NOMO-1 treated with dmso at 0.1 percent for 144 hours (cell line): ENCODE results near the gene SLC8A1.

Source experiments
- DNase-seq: peaks from one replicate; lab custom pipeline; 2025; ENCODE audit not compliant: unreplicated experiment; lab: John Stamatoyannopoulos, UW

SLC8A1 gene

DNA sequence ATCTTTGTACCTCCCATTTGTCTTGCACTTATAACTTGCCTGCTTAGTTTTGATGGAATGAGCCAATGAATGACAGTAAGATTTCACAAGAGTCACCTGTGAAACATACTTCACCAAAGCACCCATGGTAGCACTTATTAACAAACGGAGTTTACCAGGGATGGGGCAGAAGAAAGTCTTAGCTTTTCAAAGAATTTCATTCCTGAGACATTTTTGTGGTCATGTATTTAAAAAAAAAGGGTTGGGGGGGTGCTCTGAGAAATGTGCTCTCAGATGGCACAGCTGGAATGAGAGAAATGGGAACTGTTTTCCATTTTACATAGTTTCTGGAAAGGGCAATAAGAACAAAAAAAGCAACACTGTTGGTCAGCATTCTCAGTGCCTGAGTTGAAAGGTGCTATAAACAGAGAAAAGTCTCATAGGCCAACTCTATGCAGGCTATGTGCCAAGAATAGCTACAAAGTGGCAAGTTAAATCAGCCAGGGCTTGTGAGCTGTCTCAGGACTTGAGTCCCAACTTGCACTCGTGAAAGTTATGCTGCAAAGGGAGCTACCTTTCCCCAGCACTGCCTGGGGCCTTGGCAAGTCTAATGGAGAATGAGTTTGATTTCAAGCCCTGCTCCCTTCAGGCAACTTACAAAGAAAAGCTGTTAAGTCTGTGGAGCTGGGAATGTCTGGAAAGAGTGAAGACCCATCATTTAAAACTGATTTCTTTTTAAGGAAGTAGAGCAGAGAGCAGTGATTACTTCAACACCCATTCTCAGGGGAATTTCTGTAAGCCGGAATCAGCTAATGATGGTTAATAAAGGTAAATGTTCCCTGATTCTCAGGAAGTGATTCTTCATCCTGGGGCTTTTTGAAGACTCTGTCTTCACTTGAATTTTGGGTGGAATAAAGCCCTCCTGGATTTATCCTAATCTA is 170.6 kb downstream of the SLC8A1 start:
- DNase-seq = no peak

- DNase-seq = no peak
These were observed 172.4 kb downstream of the SLC8A1 start for GRCh38 chr2:40279482-40279881.

DNA sequence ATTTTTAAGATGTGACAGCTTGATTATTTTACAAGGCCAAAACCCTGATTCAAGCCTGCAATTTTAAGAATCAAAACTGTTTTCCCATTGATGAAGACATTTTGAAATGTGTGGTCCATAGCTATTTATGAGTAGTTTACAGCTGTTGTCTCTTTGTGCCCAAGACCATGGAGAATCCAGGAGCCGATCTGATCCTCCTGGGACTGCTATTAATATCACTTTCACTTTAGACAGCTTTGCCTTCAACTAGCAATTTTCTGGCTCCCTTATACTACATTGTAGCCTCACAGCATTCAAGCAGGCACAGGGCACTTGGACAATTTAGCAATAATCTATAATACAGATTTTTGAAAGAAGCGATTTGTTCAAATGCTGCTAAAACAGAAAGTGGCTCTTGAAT is 172.9 kb downstream of the SLC8A1 start:
- DNase-seq = no peak

GRCh38 chr2:40276076-40276475 is 175.8 kb downstream of the SLC8A1 start:
- DNase-seq = no peak

- no peak for DNase-seq
These were observed 177.6 kb downstream of the SLC8A1 start for GRCh38 chr2:40274270-40274669.

DNA sequence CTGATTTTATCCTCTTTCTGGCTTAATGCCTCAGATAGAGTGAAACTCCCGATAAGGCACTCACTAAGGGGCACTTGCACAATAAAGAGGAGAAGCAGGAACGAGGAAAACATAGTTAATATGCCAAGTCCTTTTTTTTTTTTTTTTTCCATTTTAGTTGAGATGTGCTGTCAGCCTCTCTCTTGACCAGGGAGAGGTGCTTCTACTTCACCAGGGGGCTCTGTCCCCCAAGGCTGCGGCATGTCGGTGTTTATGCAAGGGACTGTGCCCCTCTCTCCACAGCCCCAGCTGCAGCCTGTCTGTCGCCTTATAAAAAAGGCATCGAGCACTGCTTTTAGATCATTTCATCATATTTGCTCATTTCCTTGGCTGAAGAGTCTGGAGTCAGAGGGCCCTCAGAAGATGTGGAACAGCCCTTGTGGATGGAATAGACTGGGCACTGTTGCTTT is 178.1 kb downstream of the SLC8A1 start:
- no peak for DNase-seq

GRCh38 chr2:40271094-40271493 is 180.8 kb downstream of the SLC8A1 start:
- DNase-seq = no peak

- no peak for DNase-seq
These were observed 181.5 kb downstream of the SLC8A1 start for GRCh38 chr2:40270372-40270771.

- no peak for DNase-seq
These were observed 183.3 kb downstream of the SLC8A1 start for GRCh38 chr2:40268566-40268965.

DNA sequence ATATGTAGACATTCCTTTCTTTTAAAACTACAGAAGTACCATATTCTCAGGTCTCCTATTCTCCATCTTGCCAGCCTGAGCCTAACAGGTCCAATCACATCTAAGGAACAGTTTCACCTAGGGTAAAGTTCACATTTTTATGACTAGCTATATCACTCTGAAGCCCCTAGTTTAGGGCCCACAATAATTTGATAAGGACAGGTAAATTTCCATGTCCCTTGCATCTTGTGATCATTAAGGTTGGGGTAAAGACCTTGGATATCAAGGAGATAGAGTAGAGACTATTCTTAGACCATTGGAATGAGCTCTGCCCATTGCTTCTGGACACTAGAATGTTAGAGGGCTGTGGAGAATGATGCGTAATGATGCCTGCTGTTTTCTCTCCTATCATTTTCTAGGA is 185.7 kb downstream of the SLC8A1 start:
- no peak for DNase-seq

- no peak for DNase-seq
These were observed 186.3 kb downstream of the SLC8A1 start for GRCh38 chr2:40265602-40266001.

GRCh38 chr2:40261042-40261441 is 190.8 kb downstream of the SLC8A1 start:
- DNase-seq = no peak

DNA sequence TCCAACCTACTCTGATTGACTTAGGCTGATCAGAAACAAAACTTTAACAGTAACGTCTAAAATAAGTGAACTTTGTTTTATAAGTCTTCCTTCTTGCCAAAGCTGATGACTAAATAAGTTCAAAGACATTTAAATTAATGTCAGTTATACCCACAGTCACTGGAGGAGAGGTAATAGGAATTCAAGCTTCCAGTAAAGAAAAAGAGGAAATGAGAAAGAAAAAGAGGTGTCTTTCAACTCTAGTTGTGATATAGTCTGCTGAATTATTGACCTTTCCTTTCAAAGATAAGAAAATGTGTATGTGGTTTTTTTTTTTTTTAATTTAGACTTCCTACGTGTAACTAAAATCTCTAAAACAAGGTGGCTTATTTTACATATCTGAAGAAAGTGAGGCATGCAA is 191.5 kb downstream of the SLC8A1 start:
- DNase-seq = no peak

GRCh38 chr2:40259900-40260299 is 192.0 kb downstream of the SLC8A1 start:
- no peak for DNase-seq

GRCh38 chr2:40258135-40258457 is 193.8 kb downstream of the SLC8A1 start:
- no peak for DNase-seq

DNA sequence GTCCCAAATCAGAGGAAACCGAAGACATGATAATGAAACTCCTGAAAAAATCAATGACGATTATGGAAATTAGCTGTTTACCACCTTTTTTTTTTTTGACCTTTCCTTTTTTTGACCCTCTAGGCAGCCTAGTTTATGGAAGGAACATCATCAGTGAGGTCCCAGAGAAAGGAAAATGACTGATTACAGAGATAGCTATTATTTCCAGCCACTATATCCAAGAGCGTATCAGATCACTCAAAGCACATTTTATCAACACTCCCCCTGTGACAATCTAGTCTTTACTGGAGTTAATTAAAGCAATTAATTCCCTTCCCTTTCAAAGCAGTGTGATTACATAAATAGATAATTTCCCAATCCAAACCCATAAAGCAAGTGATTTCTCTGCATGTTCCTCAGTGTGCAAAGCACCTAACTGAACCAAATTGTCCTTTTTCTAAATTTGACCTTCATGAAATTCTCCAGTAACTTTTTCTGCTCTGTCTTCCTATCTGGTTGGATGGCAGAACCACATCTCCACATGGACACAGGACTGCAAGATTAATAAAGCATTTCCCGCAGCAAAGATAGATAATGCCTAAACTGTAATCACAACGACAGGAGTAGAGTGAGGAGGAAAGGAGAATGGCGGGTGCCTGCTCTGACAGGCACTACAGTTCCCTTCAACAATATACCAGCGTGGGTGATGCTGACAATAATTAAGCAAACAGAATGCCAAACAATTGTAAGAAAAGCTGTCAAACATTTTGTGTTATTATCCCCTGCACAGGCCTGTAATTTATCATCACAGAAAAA is 194.4 kb downstream of the SLC8A1 start:
- no peak for DNase-seq

GRCh38 chr2:40256649-40257048 is 195.2 kb downstream of the SLC8A1 start:
- DNase-seq = no peak

DNA sequence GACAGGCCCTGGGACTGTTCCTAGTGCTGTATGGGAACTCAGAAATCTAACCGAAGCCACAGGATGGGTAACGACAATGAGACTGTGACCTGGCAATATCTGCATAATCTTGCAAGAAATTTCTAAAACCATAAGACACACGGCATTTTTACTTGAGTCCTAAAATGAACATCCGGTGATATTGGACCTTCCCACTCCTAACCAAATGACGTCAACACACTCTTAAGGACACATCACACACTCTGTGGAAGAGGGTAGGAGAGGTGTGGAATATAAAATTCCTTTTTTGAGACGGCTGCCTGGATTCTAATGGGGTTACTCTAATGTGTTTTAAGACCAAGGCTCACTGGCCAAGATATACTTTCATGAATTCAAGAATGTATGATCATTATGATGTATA is 195.9 kb downstream of the SLC8A1 start:
- DNase-seq = no peak

DNA sequence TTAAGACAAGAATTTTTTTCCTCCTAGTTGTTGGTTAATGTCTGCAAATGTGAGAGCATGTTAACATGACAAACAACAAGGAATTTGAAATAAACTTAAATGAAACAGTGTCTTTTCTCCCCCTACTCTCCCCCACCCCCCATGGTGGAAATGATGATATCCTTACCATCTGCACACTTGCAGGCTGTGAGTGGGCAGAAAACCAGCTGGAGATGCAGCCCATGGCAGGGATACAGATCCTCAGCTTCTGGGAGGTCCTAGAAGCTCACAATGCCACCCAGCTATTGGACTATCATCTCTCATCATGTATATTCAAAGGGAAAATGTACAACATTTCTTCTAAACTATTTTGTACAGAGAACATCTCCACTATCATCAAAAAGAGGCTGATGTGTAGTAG is 196.8 kb downstream of the SLC8A1 start:
- no peak for DNase-seq

- no peak for DNase-seq
These were observed 197.3 kb downstream of the SLC8A1 start for GRCh38 chr2:40254611-40255010.

DNA sequence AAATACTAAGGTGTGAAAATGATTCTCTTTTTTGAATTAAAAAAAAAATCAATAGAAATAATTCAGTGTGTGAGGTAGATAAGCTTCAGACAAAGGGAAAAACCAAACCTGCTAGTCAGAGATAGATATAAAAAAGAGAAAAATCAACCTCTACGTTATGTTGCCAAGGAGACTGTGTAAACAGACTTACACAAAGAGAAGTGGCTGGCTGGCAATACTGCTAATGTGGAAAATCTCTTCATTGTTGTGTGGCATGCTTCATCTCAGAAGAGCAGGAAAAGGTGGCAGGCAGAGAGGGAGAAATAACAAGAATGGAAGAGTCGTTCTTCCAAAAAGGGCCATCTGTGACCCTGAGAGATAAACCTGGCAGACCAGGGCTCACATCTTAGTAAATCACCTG is 200.8 kb downstream of the SLC8A1 start:
- no peak for DNase-seq

GRCh38 chr2:40249577-40249976 is 202.3 kb downstream of the SLC8A1 start:
- DNase-seq = no peak
